Colonic mucosa (tissue), 4 donors: ENCODE data around the gene SAMSN1. TPM values are rescaled to one million over a fixed set of nuclear protein-coding genes. Genes with fewer than 3 reads are reported as not detected.

Experiments used
- DNase-seq: peaks from one replicate; pipeline ENCODE4 v3.0.0-alpha.2; 2020
- H3K27ac ChIP-seq: fragments of 200-600 bp; one replicate; pipeline ENCODE4 v1.8.0; 2021
- H3K27me3 ChIP-seq: fragments of 200-600 bp; one replicate; pipeline ENCODE4 v1.8.0; 2021
- H3K36me3 ChIP-seq: fragments of 200-600 bp; one replicate; pipeline ENCODE4 v1.8.0; 2021
- H3K4me1 ChIP-seq: fragments of 200-600 bp; one replicate; pipeline ENCODE4 v1.8.0; 2021; ENCODE audit warnings: mild to moderate bottlenecking
- H3K4me3 ChIP-seq: fragments of 200-600 bp; one replicate; pipeline ENCODE4 v1.8.0; 2021
- H3K9ac ChIP-seq, 2 donors: one replicate each; pipeline ENCODE4 v1.7.0; 2013; ENCODE audit warnings: control low read depth in 2 of 2, low read depth in 2 of 2, low read length in 2 of 2
- H3K9me3 ChIP-seq: fragments of 200-600 bp; one replicate; pipeline ENCODE4 v1.8.0; 2021
- CTCF ChIP-seq: fragments of 200-600 bp; IDR thresholded peaks from one replicate; pipeline ENCODE4 v1.8.0; 2022; ENCODE audit warnings: antibody characterized with exemption, mild to moderate bottlenecking
- intact Hi-C: fragments of 100-400 bp; cut with DNase I; formaldehyde crosslinking; loops from one replicate; pipeline ENCODE4 v1.14.1; 2022
- total RNA-seq, 2 donors: library from RNA; stranded (reverse); fragmentation: NEBNext Ultra II Directional in 1 of 2; extraction: Animal tissue kit (Norgen Biotek cat#: 25700) in 1 of 2; gene quantifications; one replicate each; pipeline ENCODE4 v1.2.1, GENCODE V29; 2021
- donor health status: healthy.
- donor health status: DM: no; HTN: no; CAD: no.
- donor health status: DM: no; HTN: no; CAD: no.

The SAMSN1 gene
- total RNA-seq, 2 donors from 2014 or later = 2.5 to 5.1 TPM

GRCh38 chr21:14584357-14585095, 38.4 kb upstream of the SAMSN1 start:
- no peaks in the 10 kb centered on the region for H3K4me1 ChIP-seq
- DNase-seq = no peak
- no peaks in the 10 kb centered on the region for H3K27me3 ChIP-seq
- intact Hi-C loops = no loop called here
- H3K36me3 ChIP-seq = no peaks in the 10 kb centered on the region
- H3K9ac ChIP-seq = no peak overlapping the region
- H3K9me3 ChIP-seq = no peaks in the 10 kb centered on the region
- H3K27ac ChIP-seq = no peak overlapping the region
- TF ChIP-seq CTCF = no peak
- H3K4me3 ChIP-seq = no peak overlapping the region

GRCh38 chr21:14583629-14584255, 37.6 kb upstream of the SAMSN1 start:
- Histone ChIP-seq H3K9me3 (no peaks in the 10 kb centered on the region), H3K27ac (no peak overlapping the region), H3K36me3 (no peaks in the 10 kb centered on the region), H3K4me1 (no peaks in the 10 kb centered on the region), H3K9ac (no peak overlapping the region), H3K27me3 (no peaks in the 10 kb centered on the region), H3K4me3 (no peak overlapping the region)
- no peak for DNase-seq
- intact Hi-C loops = no loop called here
- TF ChIP-seq CTCF = no peak

- intact Hi-C loops = no loop called here
- Histone ChIP-seq H3K4me1 (no peaks in the 10 kb centered on the region), H3K9me3 (no peaks in the 10 kb centered on the region), H3K36me3 (no peaks in the 10 kb centered on the region), H3K9ac (no peak overlapping the region), H3K27me3 (no peaks in the 10 kb centered on the region), H3K27ac (no peak overlapping the region), H3K4me3 (no peak overlapping the region)
- no peak for DNase-seq
- no peak for TF ChIP-seq CTCF
These were observed 37.0 kb upstream of the SAMSN1 start for GRCh38 chr21:14582934-14583628.

- Histone ChIP-seq H3K4me1 (no peaks in the 10 kb centered on the region), H3K9me3 (no peaks in the 10 kb centered on the region), H3K9ac (no peak overlapping the region), H3K27ac (no peak overlapping the region), H3K36me3 (no peaks in the 10 kb centered on the region), H3K27me3 (no peaks in the 10 kb centered on the region), H3K4me3 (no peak overlapping the region)
- no peak for DNase-seq
- no peak for TF ChIP-seq CTCF
- intact Hi-C loops = no loop called here
These were observed 35.9 kb upstream of the SAMSN1 start for GRCh38 chr21:14581902-14582457.

GRCh38 chr21:14573244-14573643, 27.1 kb upstream of the SAMSN1 start:
- no peak for DNase-seq
- Histone ChIP-seq H3K9me3 (no peaks in the 10 kb centered on the region), H3K36me3 (no peaks in the 10 kb centered on the region), H3K27ac (no peak overlapping the region), H3K27me3 (no peaks in the 10 kb centered on the region), H3K4me3 (no peak overlapping the region), H3K4me1 (no peaks in the 10 kb centered on the region), H3K9ac (no peak overlapping the region)
- TF ChIP-seq CTCF = no peak
- intact Hi-C loops = no loop called here
